GM12873 (cell line): Measurements from ENCODE around the gene GJC2.

ENCODE experiments used
- CTCF ChIP-seq: IDR thresholded peaks from 2 replicates; pipeline ENCODE4 v1.5.1; 2012; ENCODE audit warnings: low read depth, mild to moderate bottlenecking, moderate library complexity, low read length, control low read depth; ENCODE audit not compliant: insufficient read depth; ENCODE audit errors: missing control alignments

Gene GJC2

DNA sequence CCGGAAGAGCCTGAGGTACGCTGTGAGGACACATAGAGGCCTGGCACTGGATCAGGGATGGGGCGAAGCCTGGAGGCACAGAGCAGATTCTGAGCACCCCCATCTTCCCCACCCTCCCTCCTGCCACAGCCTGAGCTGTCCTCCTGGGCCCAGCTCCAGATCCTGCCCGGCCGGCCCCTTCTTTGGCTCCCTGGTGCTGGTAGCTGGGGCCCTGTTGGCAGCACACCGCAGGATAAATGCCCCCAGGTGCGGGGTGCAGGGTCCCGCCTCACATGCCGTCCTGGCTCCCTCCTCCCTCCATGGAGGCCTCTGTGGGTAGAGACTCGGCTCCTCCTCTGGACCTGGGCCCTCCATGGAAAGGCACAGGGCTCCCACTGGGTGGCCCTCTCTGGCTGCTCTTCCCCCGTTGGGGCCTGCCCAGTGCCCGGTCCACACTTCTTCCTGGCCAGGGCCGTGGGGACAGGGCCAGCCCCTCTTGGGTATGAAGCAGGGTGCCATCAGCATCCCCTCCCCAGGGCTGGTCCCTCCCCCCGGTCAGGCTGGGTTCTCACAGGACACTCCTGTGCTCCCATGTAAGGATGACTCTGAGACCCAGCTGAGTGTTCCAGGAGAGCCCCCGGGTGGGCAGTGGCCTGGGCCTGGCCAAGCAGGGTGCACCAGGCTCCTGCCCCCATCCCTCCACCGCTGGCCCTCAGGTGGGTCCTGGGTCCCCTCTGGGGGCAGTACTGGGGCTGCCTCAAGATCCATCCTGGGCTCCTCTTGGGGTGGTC lies 57.0 kb downstream of the GJC2 start:
- TF ChIP-seq CTCF = no peak

DNA sequence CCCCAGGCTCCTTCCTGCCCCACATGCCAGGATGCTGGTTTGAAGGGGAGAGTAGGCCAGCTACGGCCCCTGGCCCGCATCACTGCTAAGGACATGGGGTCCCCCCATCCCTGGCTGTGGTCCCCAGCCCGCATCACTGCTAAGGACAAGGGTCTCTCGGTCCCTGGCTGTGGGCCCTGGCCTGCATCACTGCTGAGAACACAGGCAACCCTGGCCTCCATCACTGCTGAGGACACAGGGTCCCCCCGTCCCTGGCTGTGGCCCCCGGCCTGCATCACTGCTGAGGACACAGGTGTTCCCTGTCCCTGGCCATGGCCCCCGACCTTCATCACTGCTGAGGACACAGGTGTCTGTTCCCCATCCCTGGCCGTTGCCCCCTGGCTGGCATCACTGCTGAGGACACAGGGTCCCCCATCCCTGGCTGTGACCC lies 57.7 kb downstream of the GJC2 start:
- no peak for TF ChIP-seq CTCF

GRCh38 chr1:228207851-228208821 lies 58.4 kb downstream of the GJC2 start, which contains the start of gene OBSCN:
OBSCN (plus strand) TSS chr1:228208044; CDS start chr1:228211784, 3,740 bp downstream.
- TF ChIP-seq CTCF = no peak

- no peak for TF ChIP-seq CTCF
Measured at GRCh38 chr1:228208831-228209551, 59.3 kb downstream of the GJC2 start.
